Inflammatory macrophage (primary cell): Measurements from ENCODE around the gene LRMDA.
"Not testable (repeated sequence)": the region's sequence is repeated elsewhere in the genome, so short reads cannot be mapped to it uniquely, and the experiment has no call there.

Source experiments
- DNase-seq, 2 donors: peaks; one replicate each; pipeline ENCODE4 v3.0.0-alpha.2; 2020 to 2022

The LRMDA gene

DNA sequence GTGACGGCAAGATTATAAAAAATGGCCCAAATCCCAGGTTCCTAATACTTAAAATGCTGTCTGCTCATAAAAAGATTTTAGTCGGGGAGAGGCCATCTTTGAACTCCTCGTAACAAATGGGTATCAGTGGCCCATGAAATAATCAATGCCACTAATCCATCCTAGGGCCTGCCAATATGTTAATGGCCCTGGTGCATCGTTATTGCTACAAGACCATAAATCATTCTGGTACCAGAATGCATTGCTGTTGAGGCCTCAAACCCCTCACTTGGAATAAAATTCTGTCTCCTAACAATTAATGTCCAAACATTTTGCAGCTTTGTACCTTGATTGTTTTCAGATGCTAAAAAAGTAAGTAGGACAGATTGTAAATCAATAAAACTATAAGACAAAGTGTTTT lies 290.6 kb downstream of the LRMDA start:
- no peak for DNase-seq

DNA sequence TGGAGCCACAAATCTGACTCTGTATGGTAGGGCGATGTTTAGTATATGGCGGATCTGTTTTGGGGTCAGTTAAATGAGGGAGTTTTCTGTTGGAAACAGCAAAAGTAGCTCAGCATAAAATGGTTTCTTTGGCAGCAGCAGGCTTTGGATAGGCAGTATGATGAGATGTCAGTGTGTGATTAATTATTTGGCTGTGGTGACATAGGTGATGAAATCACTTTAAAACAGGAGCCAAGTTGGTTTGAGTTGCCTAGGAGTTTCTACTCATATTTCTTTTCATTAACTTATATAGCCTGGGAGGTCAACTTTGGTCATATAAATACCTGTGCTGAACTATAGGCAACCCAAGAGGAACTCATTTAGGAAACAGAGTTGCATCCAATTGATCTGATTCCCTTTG lies 291.2 kb downstream of the LRMDA start:
- DNase-seq = no peak

DNA sequence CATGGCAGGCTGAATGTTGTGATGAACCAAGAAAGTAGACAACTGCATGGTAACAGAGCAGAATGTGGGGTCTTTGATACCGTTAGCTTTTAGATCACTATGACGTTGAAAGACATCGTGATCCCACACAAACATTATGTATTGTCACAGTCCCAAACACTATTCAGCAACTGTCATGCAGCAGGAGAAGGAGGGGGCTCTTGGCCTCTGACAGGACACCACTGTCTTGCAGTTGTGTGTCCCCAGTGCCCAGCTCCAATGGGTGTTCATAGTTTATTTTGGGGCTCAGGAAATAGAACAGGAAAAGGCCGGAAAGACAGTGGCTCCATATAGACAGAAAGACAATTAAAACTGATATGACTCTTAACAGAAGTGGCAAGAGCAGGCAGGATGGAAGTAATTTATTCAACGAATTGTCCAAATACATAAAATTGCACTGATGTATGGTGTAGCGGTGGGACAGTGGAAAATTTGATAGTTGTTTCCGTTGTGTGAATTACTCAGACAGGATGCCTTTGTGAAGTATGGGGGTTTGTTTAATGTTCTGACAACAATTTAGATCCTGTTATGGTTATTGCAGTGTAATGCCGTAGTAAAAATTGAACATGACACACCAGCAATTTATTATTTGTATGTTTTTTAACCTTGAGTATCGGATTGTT lies 292.0 kb downstream of the LRMDA start:
- DNase-seq = no peak

DNA sequence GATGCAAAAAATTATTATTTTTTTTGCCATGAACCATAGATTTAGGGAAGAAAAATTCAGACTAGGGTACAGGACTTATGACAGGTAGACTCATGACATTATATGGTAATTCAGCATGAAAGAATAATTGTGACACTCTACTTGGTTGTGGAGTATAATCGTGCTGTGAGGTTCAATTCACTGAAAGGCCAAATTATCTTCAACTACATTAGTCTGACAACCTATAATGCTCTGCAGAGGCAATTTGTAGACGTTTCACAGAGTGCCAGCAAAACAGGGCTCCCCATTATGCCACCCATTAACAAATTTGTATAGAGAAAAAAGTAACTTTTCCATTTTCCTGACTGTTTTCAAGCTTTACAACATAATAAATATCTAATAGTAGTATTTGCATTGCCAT lies 292.6 kb downstream of the LRMDA start:
- DNase-seq = no peak

DNA sequence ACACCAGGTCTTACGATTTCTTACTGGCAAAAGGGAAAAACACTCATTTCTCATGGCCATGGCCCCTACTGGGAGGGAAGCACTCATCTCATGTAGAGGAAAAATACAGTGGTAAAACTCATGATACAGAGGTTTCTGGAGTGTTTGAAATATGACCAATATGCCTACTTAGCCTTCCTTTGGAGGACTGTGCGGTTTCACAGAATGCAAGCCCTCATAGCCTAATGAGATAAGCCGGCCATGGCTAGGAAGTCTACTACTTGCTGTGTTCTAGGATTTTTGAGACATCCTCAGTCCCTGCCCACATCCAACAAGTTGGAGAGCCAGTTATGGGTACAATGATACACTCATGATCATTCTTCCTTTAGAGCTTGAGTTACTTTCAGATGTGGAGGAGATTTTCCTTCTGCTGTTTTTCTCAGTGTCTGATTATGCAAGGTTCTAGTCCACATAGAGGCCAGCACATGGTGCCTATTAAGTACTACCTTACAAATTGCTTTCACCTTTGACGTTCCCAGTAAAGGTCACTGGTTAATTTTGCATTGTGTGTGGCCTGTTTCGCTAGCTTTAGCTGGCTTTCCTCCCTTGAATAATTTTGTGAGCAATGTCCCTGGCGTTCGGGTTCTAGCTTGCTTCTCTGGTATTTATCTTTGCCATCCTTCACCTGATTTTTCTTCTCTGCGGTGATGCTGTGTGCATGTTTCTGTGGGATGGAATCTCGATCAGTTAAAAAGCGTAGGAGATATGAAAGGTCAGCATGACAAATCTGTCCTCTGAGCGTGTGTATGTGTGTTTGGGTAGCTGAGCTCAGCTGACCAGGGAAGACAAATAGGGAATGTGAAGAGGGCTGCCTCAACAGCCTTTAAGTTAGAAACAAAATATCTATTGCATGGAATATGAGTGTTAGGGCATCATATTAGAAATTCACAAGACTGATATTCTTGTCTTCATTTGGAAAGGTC lies 295.4 kb downstream of the LRMDA start:
- no peak for DNase-seq

DNA sequence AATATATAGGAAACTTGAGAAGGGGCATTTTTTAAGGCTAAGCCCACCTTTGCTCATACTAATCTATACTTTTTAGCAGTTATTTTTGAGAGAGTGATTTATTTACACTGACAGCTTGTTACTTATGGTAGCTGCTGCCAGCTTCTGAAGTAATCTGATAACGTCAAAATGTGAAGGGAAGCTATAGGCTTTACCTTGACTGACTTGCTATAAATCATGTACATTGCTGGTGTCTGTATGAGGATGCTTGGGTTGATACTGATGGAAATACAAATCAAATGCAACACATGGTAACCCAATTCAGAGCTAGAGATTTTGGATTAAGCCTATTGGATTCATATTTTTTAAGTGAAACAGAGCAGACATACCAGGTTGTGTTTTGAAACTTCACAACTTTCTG lies 299.4 kb downstream of the LRMDA start:
- DNase-seq = no peak

DNA sequence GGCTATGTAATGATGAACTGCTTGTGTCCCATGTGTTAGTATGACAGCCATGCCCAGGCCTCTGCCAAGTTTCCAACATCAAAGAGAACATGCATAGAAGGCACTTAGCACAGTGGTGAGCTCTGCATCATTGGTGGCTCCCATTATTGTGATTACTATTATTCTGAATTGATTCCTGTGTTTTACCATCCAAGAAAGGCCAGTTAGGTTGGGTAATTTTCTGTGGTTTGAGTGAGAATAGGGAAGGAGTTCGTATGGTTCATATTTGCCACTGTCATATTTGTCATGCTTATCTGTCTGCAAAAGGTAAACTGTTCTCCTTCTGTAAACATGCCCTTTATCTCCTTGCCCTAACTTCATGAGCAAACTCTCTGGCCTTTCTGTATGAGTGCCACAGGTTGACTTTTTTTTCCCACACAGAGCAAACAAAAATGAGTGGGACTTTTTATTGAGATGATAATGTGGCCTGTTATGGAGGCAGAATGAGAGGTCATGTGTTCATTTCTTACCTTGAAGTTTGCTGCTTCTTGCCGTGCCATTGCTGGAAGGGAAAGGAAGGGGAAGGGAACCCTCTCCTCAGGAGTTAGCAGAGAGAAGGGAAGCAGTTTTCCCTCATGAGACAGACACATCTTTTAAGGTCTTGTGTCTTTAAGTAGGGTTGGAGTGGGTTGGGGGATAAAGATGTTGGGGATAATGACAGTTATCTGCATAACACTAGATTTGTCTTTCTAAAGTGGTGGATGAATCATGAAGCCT lies 301.9 kb downstream of the LRMDA start:
- DNase-seq = no peak

DNA sequence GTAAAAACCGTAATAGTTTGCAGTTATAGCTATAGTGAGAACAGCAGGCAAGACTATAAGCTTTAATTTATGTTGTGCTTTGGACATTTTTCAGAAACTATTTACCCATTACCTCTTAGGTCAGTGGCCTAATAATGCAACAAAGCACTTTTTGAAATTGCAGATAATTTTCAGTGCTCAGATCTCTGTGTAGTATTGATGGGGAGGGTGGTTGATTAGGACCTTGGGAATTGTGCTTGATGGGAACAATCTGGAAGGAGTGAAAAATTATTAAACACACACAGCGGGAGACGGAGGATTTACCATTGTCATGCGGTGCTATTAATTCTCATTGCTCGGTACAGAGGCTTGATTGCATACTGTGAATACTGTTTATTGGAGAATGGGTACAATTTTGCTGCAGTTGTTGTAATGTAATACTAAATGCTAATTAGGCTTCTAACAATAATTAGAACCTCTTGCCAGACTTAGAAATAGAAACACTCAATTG lies 304.8 kb downstream of the LRMDA start:
- no peak for DNase-seq

DNA sequence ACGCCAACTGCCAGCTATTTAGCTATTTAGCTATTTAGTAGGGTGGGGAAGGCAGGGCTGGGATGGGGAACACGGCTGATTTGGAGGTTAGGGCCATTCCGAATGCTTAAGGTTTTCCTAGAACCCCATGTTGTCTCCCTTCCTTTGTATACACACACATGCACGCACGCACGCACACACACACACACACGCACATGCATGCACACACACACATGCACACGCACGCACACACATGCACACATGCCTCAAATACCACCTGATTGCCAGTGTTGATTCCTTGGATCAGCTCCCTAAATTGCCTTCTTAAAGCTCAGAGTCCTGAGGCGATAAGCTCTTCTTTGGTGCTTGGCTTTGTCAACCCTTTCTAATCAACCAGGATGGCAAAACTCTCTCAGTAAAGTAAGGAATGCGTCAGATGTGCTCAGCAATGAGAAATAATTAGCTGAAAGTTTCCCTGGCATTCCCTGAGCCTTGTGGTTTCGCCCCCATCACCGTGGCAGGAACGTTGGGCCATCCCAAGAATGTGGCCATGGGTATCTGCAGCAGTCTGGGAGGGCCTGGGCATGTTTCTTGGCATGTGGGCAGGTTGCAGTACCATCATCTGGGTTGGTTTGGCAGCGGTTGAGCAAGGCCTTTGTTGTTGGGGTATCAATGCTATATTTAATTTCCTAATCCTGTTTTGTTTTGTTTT lies 305.6 kb downstream of the LRMDA start:
- DNase-seq = no peak

DNA sequence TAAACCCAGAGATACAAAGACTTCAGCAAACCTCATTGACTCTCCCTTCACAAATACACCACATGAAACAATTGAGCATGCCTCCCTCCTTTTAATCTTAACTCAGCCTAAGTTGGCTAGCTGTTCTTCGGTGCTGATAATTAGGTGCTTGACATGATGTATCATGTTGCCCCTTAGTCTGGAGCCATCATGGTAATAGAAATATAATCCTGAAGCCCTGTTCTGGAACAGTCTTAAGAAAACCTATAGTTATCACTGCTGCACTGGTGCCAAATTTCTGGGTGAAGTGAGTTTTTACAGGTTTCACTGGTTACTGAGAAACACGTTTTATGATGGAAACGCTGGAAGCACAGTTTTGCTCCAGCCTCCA lies 306.1 kb downstream of the LRMDA start:
- no peak for DNase-seq

DNA sequence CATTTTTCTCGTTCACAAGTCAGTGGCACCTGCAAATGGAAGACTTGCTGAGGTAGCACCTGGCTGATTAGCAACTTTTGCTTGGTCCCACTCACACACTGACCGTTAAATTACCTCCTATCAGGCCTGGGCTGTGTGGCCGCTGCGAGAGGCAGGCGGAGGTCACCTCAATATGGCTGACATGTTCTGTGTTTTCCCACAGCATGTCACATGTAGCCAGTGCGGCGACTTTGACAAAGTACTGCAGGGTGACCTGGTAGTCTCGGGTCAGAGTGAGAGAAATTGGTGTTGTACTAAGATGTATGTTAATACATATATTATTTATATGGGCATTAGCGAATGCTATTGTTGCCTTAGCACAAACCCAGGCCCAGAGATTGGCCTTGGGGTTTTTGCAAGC lies 307.5 kb downstream of the LRMDA start:
- DNase-seq = no peak

DNA sequence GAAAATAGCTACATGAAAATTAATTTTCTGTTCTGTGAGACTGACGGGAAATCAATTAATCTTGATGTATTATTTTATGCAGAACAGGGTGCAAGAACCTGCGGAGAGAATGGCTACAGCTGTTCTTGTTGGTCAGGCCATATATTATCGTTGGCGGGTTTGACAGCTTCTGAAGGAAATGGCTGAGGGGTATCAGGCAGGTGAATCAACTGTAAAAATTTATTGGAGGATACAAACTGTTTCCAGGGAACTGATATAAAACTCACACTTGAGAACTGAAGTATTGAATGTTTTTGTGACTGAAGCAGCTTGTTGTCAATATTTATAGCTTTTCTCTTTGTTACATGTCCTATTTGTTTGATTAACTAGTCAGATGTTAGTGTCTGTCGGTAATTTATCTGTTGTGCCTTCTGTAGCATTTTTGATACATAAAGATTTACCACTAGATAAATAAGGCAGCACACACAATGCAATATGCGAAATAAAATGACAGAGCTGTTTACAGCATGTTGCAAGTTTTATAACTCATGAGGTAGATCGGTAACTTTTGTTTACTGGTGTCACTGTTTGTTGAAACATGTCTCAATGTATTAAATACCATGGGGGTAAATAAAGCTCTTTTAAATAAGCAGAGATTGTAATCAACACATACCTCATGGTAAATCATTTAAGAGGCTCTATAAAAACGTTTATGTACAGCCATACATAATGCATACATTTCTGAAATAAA lies 308.2 kb downstream of the LRMDA start:
- DNase-seq = no peak

DNA sequence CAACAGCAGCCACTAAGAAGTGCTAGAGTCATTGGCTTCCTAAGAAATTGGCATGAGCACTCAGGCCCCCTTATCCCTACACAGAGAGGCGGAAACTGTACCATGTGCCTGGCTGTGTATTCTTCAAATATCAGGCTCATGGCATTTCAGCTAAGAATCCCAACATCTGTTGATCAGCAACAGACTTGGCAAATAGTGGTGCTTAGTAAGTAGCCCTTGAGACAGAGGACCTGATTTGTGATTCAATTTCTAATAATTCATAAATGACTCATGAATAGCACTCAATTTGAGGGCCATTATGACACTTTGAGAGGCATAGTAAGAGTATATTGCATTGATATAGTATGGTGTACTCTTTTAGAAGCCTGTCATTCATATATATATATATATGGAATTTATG lies 309.1 kb downstream of the LRMDA start:
- no peak for DNase-seq

DNA sequence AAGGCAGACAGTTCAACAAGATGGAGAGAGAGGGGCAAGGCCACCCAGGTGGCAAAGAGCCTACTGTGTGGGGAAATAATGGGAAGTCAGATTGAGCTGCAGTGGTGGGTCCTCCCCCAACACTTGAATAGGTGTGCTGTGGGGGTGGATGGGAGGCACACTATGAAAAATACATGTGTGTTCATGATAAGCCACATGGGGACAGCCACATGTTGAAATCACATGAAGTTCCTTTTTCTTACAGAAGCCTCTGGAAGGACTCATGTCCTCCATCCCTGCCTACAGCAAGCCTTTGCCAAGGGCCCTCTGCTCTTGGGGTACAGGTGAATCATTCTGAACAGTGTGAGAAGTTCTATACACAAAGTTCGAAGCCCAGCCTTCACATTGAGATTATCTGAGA lies 310.9 kb downstream of the LRMDA start:
- no peak for DNase-seq

DNA sequence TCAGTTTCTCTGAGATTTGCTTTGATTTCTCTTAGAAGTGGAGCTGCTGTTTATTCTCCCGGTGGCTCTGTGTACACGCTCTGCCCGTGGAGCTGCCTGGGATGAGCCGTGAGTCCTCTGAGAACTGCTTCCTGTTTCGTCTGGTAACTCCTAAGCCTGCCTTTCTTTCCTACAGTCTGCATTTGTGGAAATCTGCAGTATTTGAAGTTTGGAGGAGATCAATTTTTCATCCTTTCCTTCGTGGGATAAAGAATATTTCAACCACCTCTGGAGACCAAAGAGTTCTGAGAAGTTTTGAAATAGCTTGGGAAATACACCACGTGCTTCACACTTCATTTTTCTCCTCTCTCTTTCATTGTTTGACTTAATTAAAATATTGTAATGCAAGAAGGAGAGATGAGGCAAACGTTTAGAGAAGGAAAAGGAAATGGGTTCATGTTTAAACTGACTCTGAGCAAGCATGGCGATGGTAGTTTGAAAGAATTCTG lies 311.9 kb downstream of the LRMDA start:
- no peak for DNase-seq

DNA sequence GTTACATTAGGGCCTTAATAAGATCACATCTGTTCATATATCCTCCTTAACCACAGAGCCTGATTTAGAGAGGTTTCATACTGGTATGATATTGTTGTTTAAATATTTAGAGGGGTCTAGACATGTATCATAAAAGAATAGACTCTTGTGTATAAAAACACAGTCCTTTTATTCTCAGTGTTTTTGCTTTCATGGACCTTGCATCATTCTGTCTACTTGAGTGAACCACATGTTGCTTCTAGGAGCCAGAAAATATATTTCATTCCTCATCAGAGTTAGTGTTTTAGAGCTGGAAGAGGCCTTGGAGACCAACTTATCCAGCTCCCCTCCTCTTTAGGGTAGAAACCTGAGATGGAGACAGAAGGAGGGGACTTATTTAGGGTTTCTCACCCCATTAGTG lies 312.8 kb downstream of the LRMDA start:
- no peak for DNase-seq

DNA sequence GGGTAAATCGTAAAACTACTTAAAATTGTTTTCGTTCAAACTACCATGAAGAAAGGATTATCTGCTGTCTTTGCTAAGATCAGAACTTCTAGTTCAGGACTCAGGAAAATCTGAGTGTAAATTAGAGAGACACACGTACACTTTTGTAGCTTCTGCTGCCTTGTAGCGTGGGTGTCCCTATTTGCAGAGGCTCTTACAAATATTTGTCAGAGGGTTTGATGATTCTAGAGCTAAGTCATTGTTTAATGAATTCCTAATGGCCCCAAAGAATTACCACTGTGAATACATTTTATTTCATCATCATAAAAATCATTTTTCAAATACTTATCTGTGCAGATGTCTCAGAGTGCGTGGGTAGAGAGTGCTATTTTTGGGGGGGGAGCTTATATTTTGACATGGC lies 314.9 kb downstream of the LRMDA start:
- no peak for DNase-seq

DNA sequence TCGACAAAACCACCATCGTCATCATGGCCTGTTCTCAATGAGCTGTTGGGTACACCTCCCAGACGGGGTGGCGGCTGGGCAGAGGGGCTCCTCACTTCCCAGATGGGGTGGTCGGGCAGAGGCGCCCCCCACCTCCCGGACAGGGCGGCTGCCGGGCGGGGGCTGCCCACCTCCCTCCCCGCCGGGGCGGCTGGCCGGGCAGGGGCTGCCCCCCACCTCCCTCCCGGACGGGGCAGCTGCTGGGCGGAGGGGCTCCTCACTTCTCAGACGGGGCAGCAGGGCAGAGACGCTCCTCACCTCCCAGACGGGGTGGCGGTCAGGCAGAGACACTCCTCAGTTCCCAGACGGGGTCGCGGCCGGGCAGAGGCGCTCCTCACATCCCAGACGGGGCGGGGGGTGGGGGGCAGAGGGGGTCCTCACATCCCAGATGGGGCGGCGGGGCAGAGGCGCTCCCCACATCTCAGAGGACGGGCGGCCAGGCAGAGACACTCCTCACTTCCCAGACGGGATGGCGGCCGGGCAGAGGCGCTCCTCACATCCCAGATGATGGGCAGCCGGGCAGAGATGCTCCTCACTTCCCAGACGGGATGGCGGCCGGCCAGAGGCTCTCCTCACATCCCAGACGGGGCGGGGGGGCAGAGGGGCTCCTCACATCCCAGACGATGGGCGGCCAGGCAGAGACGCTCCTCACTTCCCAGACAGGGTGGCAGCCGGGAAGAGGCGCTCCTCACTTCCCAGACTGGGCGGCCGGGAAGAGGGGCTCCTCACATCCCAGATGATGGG lies 318.9 kb downstream of the LRMDA start:
- DNase-seq = not testable (repeated sequence)

DNA sequence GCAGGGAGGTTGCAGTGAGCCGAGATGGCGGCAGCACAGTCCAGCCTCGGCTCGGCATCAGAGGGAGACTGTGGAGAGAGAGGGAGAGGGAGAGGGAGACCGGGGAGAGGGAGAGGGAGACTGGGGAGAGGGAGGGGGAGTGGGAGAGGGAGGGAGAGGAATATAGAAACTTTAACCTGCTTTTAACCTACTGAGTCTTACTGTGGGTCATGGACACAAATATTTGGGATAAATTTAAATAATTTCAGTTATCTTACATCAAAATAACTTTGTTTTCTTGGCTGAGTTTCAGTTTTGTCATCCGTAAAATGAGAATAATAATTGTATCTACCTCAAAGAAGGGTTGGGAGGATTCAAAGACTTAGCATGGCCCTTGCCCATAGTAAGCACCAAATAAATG lies 319.8 kb downstream of the LRMDA start:
- DNase-seq = no peak

DNA sequence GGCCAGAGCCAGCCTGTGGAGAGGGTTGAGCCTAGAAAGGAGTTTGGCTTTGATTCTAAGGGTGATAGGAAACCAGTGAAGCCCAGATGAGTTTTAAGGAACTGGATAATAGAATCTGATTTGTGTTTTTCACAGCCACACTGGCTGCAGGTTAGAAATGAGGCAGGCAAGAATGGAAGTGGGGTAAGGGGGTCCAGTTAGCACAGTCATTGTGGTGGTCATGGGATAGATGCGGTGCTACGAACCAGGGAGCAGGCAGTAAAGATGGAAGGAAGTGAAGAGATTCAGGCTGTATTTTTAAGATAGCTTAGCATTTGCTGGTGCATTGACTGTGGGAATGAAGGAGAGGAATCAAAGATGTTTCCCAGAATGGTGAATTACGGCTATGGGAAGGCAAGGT lies 322.2 kb downstream of the LRMDA start:
- DNase-seq = no peak
